ENCODE measurements around the gene BAD.

DNA sequence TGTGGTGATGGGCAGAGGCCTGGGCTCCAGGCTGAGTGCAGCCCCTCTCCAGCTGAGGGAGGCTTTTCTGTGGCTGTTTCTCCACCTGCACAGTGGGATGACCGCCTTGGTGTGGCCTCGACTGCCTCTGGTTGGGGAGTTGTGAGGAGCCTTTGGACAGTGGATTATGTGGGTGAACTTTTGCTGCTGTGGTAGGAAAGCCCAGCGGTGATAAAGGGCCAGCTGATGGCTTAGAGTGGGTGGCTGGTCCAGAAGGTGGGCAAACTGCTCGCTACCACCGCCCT lies 19.5 kb upstream of the BAD start:
- TF ChIP-seq POLR2AphosphoS5 (IDR thresholded peaks at IDR 0.05) (no peak), POLR2A (IDR thresholded peaks at IDR 0.05) (no peak), EP300 (IDR thresholded peaks at IDR 0.05) (no peak)
- TF ChIP-seq, protein P1, sequence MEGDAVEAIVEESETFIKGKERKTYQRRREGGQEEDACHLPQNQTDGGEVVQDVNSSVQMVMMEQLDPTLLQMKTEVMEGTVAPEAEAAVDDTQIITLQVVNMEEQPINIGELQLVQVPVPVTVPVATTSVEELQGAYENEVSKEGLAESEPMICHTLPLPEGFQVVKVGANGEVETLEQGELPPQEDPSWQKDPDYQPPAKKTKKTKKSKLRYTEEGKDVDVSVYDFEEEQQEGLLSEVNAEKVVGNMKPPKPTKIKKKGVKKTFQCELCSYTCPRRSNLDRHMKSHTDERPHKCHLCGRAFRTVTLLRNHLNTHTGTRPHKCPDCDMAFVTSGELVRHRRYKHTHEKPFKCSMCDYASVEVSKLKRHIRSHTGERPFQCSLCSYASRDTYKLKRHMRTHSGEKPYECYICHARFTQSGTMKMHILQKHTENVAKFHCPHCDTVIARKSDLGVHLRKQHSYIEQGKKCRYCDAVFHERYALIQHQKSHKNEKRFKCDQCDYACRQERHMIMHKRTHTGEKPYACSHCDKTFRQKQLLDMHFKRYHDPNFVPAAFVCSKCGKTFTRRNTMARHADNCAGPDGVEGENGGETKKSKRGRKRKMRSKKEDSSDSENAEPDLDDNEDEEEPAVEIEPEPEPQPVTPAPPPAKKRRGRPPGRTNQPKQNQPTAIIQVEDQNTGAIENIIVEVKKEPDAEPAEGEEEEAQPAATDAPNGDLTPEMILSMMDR (IDR thresholded peaks at IDR 0.05), result no peak

Data from suprapubic skin (tissue), 4 donors.